Pulmonary artery endothelial cell (primary cell): ENCODE measurements around the gene LTBP4. TPM values are rescaled to one million over a fixed set of nuclear protein-coding genes. Genes with fewer than 3 reads are reported as not detected.
A peak's percentile ranks its signal among the peaks of the same experiment; 100 is the strongest.

Source experiments
- DNase-seq: peaks from one replicate; pipeline ENCODE4 v3.0.0-alpha.2; 2011; ENCODE audit warnings: low read depth, low spot score
- total RNA-seq: library from RNA; depleted of rRNA; stranded (reverse); fragments of >200 nt; gene quantifications from 2 replicates; pipeline ENCODE4 v1.2.3, GENCODE V29; 2014

LTBP4 gene
- total RNA-seq, 1 donor from 2014 or later = 14.4 TPM

- no peak for DNase-seq
Measured at GRCh38 chr19:40594657-40595091, 6.5 kb upstream of the LTBP4 start.

- DNase-seq = no peak
Measured at GRCh38 chr19:40596608-40597328, 4.4 kb upstream of the LTBP4 start.

GRCh38 chr19:40597329-40597838, 3.8 kb upstream of the LTBP4 start:
- DNase-seq = no peak

- no peak for DNase-seq
Measured at GRCh38 chr19:40598121-40598917, 2.9 kb upstream of the LTBP4 start.

GRCh38 chr19:40598918-40599307, 2.3 kb upstream of the LTBP4 start:
- DNase-seq = no peak

GRCh38 chr19:40599331-40599901, 1.8 kb upstream of the LTBP4 start:
- DNase-seq = no peak

GRCh38 chr19:40599902-40600569, 1.1 kb upstream of the LTBP4 start:
- DNase-seq = no peak

- no peak for DNase-seq
Measured at GRCh38 chr19:40600570-40601133, 517 bp upstream of the LTBP4 start.

- no peak for DNase-seq
Measured at GRCh38 chr19:40603071-40603388, 1.9 kb downstream of the LTBP4 start.

- peak; percentile 73 for DNase-seq
Measured at GRCh38 chr19:40603389-40604170, 2.4 kb downstream of the LTBP4 start.

- DNase-seq = no peak
Measured at GRCh38 chr19:40604171-40604646, 3.0 kb downstream of the LTBP4 start.

GRCh38 chr19:40604647-40605215, 3.6 kb downstream of the LTBP4 start:
- DNase-seq = no peak

GRCh38 chr19:40605216-40605971, 4.2 kb downstream of the LTBP4 start:
- no peak for DNase-seq

GRCh38 chr19:40607311-40608239, 6.4 kb downstream of the LTBP4 start:
- no peak for DNase-seq

GRCh38 chr19:40608240-40608621, 7.1 kb downstream of the LTBP4 start:
- no peak for DNase-seq

GRCh38 chr19:40608957-40609356, 7.8 kb downstream of the LTBP4 start:
- no peak for DNase-seq

- DNase-seq = no peak
Measured at GRCh38 chr19:40609561-40610395, 8.6 kb downstream of the LTBP4 start.
